DND-41 (cell line): ENCODE data around the gene C3orf62.

Source experiments
- EZH2 ChIP-seq: IDR thresholded peaks from 3 replicates; pipeline ENCODE4 v1.6.1; 2012; ENCODE audit warnings: borderline replicate concordance, low read depth, mild to moderate bottlenecking, moderate library complexity, low read length, inconsistent platforms; ENCODE audit not compliant: severe bottlenecking
- TF ChIP-seq, protein P1 (sequence below): IDR thresholded peaks from 2 replicates; pipeline ENCODE4 v1.5.1; 2012; ENCODE audit warnings: borderline replicate concordance, low read length, moderate library complexity, mild to moderate bottlenecking; ENCODE audit not compliant: poor library complexity, severe bottlenecking; ENCODE audit errors: extremely low read depth

DNA sequence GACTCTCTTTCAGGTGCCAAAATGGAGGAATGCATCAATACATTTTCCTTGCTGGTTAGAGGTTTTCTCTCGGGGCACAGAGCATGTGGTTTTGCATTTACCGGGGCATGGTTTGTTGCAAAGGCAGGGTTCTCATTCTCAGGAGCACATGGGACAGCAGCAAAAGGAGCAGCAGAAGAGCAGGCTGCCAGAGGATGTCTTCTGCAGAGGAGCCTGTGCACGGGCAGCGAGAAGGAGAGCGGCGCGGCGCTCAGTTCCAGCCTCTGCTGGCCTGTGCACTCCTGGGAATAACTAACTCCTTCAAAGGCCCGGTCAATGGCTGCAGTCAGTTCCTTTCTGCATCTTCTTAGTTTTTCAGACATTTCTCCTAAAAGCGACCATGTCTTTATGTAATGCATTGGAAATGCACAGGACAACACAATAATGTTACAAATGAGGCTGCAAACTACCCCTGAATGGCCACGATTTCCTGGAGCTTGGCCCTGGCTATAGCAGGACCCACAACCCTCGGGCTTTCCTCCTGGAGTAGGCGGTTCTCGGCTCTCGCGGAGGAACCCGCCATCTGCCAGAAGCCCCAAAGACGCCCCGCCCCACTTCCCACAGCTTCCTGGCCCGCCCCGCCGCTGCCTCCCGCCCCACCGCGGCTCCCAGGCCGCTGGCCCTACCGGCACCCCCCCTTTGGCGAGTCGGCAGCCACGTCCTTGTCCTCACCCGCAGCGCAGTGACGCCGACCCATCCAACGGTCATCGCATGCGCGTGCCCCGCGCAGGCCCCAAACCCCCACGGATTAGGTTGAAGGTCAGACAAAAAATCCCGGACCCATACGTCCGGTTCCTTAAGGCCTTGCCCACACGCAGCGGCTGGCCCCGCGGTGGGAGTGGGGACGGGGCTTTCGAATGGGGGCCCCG, at the start of gene C3orf62:
- TF ChIP-seq, protein P1, sequence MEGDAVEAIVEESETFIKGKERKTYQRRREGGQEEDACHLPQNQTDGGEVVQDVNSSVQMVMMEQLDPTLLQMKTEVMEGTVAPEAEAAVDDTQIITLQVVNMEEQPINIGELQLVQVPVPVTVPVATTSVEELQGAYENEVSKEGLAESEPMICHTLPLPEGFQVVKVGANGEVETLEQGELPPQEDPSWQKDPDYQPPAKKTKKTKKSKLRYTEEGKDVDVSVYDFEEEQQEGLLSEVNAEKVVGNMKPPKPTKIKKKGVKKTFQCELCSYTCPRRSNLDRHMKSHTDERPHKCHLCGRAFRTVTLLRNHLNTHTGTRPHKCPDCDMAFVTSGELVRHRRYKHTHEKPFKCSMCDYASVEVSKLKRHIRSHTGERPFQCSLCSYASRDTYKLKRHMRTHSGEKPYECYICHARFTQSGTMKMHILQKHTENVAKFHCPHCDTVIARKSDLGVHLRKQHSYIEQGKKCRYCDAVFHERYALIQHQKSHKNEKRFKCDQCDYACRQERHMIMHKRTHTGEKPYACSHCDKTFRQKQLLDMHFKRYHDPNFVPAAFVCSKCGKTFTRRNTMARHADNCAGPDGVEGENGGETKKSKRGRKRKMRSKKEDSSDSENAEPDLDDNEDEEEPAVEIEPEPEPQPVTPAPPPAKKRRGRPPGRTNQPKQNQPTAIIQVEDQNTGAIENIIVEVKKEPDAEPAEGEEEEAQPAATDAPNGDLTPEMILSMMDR, result no peak
- no peak for TF ChIP-seq EZH2
